Measurements from ENCODE around the gene FAM222A.

GRCh38 chr12:109767456-109767855, 53.8 kb downstream of the FAM222A start:
- no peak for TF ChIP-seq POLR2A (IDR thresholded peaks at IDR 0.05)
- no peak for TF ChIP-seq CTCF (IDR thresholded peaks at IDR 0.05)

Measured in right lobe of liver (tissue), 4 donors.